GM19193 (cell line): ENCODE measurements around the gene ANKRD12.

Experiments used
- POLR2A ChIP-seq: IDR thresholded peaks from 4 replicates; pipeline ENCODE4 v1.6.1; 2011; ENCODE audit not compliant: insufficient read depth, insufficient read length; ENCODE audit errors: extremely low read depth

The ANKRD12 gene

DNA sequence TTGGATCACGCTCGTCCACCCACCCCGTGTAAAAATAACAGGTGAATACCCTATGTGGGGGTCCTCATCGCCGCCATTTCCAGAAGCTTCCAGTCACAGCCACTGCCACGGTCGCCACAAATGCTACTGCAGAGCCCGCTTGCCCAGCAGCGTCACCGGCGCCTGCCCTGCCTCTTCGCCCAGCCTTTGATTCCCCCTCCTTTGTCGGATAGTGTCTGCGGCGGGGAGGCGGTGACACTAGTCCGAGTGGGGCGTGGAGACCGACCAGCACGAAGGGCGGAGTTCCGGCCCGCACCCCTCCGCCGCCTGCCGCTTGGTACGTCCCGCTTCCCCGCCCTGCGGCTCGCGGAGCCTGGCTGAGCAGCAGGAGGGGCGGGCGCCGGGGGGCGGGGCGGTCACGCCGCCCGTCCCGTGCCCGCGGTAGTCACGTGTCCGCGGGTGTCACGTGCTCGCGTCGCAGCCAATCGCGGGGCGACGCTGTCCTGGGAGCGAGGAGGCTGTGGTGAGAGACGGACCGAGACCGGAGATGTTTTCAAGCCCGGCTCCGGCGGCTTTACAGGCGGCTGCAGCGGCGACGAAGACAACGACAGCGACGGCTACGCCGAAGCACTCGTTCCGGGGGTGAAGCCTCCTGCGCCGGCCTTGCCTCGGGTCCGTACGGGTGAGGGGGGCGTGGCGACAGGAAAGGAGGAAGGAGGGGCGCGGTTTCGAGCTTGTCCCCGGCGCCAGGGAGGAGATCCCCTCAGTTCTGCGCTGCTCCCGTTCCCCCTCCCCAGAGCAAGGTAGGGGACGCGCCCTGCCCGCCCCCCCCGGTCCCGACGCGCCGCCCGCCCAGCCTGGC, at the start of gene ANKRD12:
TSS of gene ANKRD12 (plus strand) at position 467 of the 841 bp plus-strand sequence. CDS start 45,652 bp downstream, outside the sequence.
- peak; percentile 75 for TF ChIP-seq POLR2A

DNA sequence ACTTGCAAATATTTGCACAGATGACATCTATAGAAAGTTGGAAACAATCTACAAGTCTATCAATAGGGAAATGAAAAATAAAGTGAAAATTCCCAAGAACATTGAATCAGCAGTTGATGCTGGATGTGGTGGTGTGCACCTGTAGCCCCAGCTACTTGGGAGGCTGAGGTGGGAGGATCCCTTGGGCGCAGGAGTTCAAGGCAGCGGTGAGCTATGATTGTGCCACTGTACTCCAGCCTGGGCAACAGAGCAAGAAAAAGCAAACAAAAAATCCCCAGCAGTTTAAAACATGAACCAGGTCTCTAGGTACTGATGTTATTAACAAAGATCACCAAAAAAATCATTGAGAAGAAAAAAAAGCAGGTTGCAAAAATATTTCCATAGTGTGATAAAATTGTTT, 49.4 kb upstream of the ANKRD12 start:
- no peak for TF ChIP-seq POLR2A

- no peak for TF ChIP-seq POLR2A
Observed at GRCh38 chr18:9088252-9088651, 48.3 kb upstream of the ANKRD12 start.

GRCh38 chr18:9090578-9090977, 46.0 kb upstream of the ANKRD12 start:
- TF ChIP-seq POLR2A, result no peak

DNA sequence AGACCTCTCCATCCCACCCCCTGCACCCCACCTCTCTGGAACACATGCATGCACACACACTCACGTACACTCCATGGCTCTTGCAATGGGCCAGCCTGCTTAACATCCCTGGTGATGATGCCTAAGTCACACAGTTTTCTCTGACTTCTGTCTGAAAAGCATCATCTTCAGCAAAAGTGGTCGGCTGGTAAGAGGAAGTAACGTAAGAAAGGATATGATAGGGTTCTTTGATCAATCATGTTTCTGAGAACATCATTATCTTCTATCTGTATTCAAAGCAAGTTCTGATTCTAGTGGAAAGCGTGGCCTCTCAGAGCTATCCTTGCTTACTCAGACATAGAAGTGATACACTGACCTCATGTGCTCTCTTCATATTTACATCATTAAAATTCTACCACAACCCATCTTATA, 45.5 kb upstream of the ANKRD12 start:
- no peak for TF ChIP-seq POLR2A

DNA sequence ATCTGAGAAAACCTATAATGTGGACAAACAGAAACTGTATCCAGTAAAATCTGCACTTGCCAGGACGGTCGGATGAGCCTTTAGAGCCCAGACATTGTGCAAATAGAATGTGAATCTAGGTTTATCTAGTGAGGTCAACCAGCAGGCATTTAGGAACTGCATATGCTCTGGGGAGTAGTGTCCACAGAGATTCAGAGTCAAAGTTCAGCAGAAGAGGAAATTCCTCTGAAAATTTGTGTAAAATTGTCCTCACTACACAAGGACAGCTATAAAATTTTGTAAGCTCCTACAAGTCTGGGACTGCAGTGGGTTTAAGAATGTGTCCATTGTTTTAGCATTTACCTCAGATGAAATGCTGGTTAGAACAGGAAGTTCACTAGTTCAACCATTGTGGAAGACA, 43.9 kb upstream of the ANKRD12 start:
- no peak for TF ChIP-seq POLR2A

GRCh38 chr18:9094307-9095226, 42.0 kb upstream of the ANKRD12 start:
- no peak for TF ChIP-seq POLR2A

DNA sequence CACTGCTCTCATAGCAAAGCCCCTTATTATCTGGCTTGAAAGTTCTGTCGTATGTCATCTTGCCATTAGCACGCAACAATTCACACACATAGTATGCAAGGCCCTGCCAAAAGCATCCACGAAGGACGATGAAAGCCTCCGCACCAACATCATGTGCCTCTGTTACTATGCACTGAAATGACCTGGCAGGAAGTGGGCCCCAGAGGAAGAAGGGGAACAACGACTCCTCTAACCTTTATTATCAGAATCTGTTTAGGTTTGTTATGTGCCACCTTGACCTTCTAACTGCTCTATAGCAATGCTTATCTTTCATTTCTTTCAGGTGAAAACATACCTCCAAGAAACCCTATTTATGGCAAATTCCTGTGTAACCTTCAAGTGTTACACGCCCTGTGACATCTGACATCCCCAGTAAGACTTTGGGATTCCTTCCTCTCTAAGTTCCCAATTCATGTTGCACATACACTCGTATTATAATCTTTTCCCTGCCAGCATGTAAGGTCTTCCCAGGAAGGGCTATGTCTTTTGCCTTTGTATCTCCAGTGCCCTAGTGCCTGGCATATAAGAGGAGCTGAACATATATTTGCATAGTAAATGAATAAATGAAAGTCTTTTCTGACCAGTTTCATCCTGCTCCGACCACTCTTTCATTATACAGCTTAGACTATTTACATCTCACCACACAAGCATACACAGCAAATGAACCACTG, 41.1 kb upstream of the ANKRD12 start:
- TF ChIP-seq POLR2A, result peak; percentile 55

DNA sequence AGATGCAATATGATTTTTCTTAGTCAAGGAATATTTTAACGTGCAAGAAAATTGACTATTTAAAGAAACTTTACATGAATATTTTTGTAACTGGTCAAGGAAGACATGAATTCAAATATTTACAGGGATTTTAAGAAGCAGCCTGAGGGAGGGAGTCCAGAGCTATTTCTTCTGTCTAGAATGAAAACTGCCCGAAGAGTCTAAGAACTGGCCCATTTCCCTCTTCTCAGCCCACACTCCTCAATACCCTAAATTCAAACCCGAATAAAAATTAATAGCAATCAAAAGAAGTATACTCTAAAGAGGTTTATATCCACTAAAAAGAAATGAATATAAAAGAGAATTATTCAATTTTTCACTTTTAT, 40.6 kb upstream of the ANKRD12 start:
- no peak for TF ChIP-seq POLR2A

- no peak for TF ChIP-seq POLR2A
Observed at GRCh38 chr18:9096685-9097084, 39.9 kb upstream of the ANKRD12 start.

- TF ChIP-seq POLR2A, result no peak
Observed at GRCh38 chr18:9097349-9097748, 39.2 kb upstream of the ANKRD12 start.

GRCh38 chr18:9100796-9101195, 35.8 kb upstream of the ANKRD12 start:
- TF ChIP-seq POLR2A, result no peak

DNA sequence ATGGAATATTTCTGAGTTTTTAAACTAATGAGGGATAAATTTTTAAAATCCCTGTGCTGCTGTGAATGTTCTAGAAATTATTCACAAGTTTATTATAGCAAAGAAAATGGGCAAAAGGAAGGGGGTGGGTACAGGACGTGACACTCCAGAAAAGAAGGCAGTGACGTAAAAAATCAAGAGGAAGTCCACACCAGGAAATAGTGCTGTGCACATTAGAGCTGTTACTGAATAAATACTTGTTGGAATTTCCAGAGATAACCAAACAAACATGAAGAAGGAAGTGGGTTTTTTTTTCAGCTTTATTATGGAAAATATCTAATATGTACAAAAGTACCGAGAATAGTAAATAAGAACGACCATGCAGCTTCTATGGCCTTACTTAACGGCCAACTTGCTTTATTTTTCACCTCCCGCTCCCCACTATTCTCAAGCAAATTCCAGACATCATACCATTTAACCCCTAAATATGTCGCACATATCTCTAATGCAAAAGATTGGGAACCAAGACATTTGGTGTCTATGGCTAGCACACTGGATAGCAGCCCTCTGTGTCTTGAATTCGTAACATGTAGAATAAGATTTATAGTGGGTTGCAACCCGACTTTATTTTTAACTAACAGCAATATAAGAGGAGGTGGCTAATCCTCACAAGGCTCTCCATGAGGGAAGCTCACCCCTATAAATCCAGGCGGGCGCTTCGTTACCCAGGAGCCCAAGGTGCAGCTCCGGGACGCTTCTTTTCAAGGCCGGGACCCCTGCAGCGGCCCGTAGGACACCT, 34.7 kb upstream of the ANKRD12 start:
- no peak for TF ChIP-seq POLR2A
